Ishikawa (cell line): Measurements from ENCODE around the gene IBA57.

ENCODE experiments used
- CEBPB ChIP-seq: IDR thresholded peaks from 2 replicates; pipeline ENCODE4 v1.6.1; 2012
- CREB1 ChIP-seq: IDR thresholded peaks from 2 replicates; pipeline ENCODE4 v1.6.1; 2012; ENCODE audit warnings: low read depth
- EGR1 ChIP-seq: IDR thresholded peaks from 2 replicates; pipeline ENCODE4 v1.6.1; 2012
- EP300 ChIP-seq: IDR thresholded peaks from 2 replicates; pipeline ENCODE4 v1.6.1; 2012; ENCODE audit warnings: borderline replicate concordance
- FOXM1 ChIP-seq: IDR thresholded peaks from 2 replicates; pipeline ENCODE4 v1.6.1; 2012; ENCODE audit warnings: low read depth, borderline replicate concordance
- NFIC ChIP-seq: IDR thresholded peaks from 2 replicates; pipeline ENCODE4 v1.6.1; 2012
- RAD21 ChIP-seq: IDR thresholded peaks from 2 replicates; pipeline ENCODE4 v1.6.1; 2012; ENCODE audit warnings: low read depth
- REST ChIP-seq: IDR thresholded peaks from 2 replicates; pipeline ENCODE4 v1.6.1; 2012; ENCODE audit warnings: low read depth, mild to moderate bottlenecking
- TAF1 ChIP-seq: IDR thresholded peaks from 2 replicates; pipeline ENCODE4 v1.6.1; 2012; ENCODE audit warnings: low read depth, mild to moderate bottlenecking
- TCF12 ChIP-seq: IDR thresholded peaks from 2 replicates; pipeline ENCODE4 v1.6.1; 2012; ENCODE audit warnings: low read depth
- TEAD4 ChIP-seq: IDR thresholded peaks from 2 replicates; pipeline ENCODE4 v1.6.1; 2012
- YY1 ChIP-seq: IDR thresholded peaks from 2 replicates; pipeline ENCODE4 v1.6.1; 2012; ENCODE audit warnings: low read depth
- ZBTB7A ChIP-seq: IDR thresholded peaks from 2 replicates; pipeline ENCODE4 v1.6.1; 2012; ENCODE audit warnings: low read depth
- TF ChIP-seq, protein P1 (sequence below): IDR thresholded peaks from 2 replicates; pipeline ENCODE4 v1.6.1; 2012

DNA sequence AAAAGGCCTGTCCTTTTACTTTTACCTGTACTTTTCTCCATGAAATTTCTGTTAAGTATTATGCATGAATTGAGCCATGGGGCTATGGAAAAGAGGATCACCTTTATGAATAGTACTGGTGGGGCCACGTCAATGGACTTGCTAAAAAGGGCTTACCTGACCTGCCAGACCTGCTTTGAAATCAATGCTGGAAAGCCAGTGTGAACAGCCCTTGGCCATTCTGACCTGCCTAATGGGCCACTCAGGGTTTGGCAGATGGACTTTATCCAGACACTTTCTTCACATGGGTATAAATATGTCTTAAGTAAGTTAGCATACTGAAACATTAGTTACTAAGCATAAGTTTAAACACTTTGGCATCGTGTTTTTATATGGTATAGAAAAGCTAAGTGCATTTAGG is 33.8 kb upstream of the IBA57 start:
- TF ChIP-seq TAF1 (no peak), EP300 (no peak), REST (no peak), CREB1 (no peak), RAD21 (no peak), EGR1 (no peak), CEBPB (no peak), TEAD4 (no peak), YY1 (no peak), FOXM1 (no peak), NFIC (no peak), TCF12 (no peak), ZBTB7A (no peak)
- TF ChIP-seq, protein P1, sequence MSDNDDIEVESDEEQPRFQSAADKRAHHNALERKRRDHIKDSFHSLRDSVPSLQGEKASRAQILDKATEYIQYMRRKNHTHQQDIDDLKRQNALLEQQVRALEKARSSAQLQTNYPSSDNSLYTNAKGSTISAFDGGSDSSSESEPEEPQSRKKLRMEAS, result no peak
